Karpas-422 (cell line): Measurements from ENCODE around the gene FHOD3. TPM values are rescaled to one million over a fixed set of nuclear protein-coding genes. Genes with fewer than 3 reads are reported as not detected.

Experiments used
- DNase-seq: peaks from one replicate; pipeline ENCODE4 v3.0.0-alpha.2; 2015
- H2AFZ ChIP-seq: fragments of 200-600 bp; sonication (generic); 2 replicates; pipeline ENCODE4 v1.6.1; 2014; ENCODE audit warnings: antibody characterized with exemption, low read length, mixed read lengths
- H3K27ac ChIP-seq: fragments of 200-600 bp; sonication (generic); 2 replicates; pipeline ENCODE4 v1.5.1; 2014; ENCODE audit warnings: mild to moderate bottlenecking, low read length, moderate library complexity
- H3K27me3 ChIP-seq: fragments of 200-600 bp; sonication (generic); 2 replicates; pipeline ENCODE4 v1.6.1; 2014; ENCODE audit warnings: low read length, mixed read lengths
- H3K36me3 ChIP-seq: fragments of 200-600 bp; sonication (generic); 2 replicates; pipeline ENCODE4 v1.6.1; 2014; ENCODE audit warnings: low read length, mixed read lengths; ENCODE audit not compliant: insufficient read depth
- H3K4me1 ChIP-seq: fragments of 200-600 bp; sonication (generic); 2 replicates; pipeline ENCODE4 v1.6.1; 2014; ENCODE audit warnings: mild to moderate bottlenecking, low read length, mixed read lengths
- H3K4me2 ChIP-seq: fragments of 200-600 bp; sonication (generic); 2 replicates; pipeline ENCODE4 v1.6.1; 2014; ENCODE audit warnings: low read length, low read depth, mild to moderate bottlenecking; ENCODE audit not compliant: poor library complexity, severe bottlenecking
- H3K4me3 ChIP-seq: fragments of 200-600 bp; sonication (generic); 2 replicates; pipeline ENCODE4 v1.5.1; 2014; ENCODE audit warnings: mild to moderate bottlenecking, antibody characterized with exemption, low read length, mixed read lengths
- H3K79me2 ChIP-seq: fragments of 200-600 bp; sonication (generic); 2 replicates; pipeline ENCODE4 v1.6.1; 2014; ENCODE audit warnings: mild to moderate bottlenecking, low read length, mixed read lengths
- H3K9ac ChIP-seq: fragments of 200-600 bp; sonication (generic); 2 replicates; pipeline ENCODE4 v1.6.0; 2014; ENCODE audit warnings: low read length
- H3K9me2 ChIP-seq: fragments of 200-600 bp; sonication (generic), shearing (Covaris generic); replicated peaks from 2 replicates; pipeline ENCODE4 v1.6.0; 2014; ENCODE audit warnings: mild to moderate bottlenecking, low read length, moderate library complexity; ENCODE audit not compliant: insufficient read depth
- H3K9me3 ChIP-seq: fragments of 300-700, 200-600 bp; sonication (generic); 2 replicates; pipeline ENCODE4 v1.6.1; 2014; ENCODE audit warnings: low read length, mixed read lengths
- H4K20me1 ChIP-seq: fragments of 200-600 bp; sonication (generic); 2 replicates; pipeline ENCODE4 v1.6.1; 2014; ENCODE audit warnings: mild to moderate bottlenecking, antibody characterized with exemption, low read length, low read depth; ENCODE audit not compliant: insufficient read depth
- total RNA-seq: library from RNA; depleted of rRNA; stranded (reverse); fragments of >200 nt; shearing (Covaris generic); gene quantifications from 2 replicates; pipeline ENCODE4 v1.2.3, GENCODE V29; 2014; ENCODE audit warnings: low replicate concordance; rRNA removed

The FHOD3 gene
- total RNA-seq, 1 experiment from 2014 or later: 26.6 TPM

DNA sequence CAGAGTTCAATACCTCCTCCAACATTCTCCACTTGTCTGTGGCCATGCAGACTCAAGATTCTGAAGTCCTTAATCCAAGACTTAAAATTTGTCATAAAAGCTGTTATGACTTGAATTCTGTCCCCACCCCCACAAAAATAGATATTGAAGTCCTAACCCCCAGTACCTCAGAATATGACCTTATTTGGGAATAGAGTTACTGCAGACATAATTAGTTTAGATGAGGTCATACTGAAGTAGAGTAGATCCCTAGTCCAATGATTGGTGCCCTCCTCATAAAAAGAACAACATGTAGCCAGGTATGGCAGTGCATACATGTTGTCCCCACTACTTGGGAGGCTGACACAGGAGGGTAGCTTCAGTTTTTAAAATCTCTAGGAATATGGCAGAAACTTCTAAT is 522.1 kb downstream of the FHOD3 start:
- H3K9me2 ChIP-seq: no peaks in the 10 kb centered on the region
- H4K20me1 ChIP-seq: no peaks in the 10 kb centered on the region
- peaks cover 15% of the 10 kb centered on the region; the same call in 1 of the 2 replicates for H3K36me3 ChIP-seq
- H3K79me2 ChIP-seq: peaks cover 44% of the 10 kb centered on the region
- H3K9me3 ChIP-seq: no peaks in the 10 kb centered on the region
- no peak overlapping the region for H2AFZ ChIP-seq
- no peak for DNase-seq
- H3K9ac ChIP-seq: no peak overlapping the region
- H3K4me3 ChIP-seq: no peak overlapping the region
- no peaks in the 10 kb centered on the region for H3K27me3 ChIP-seq
- H3K4me2 ChIP-seq: no peak overlapping the region
- no peaks in the 10 kb centered on the region for H3K4me1 ChIP-seq
- no peak overlapping the region for H3K27ac ChIP-seq

DNA sequence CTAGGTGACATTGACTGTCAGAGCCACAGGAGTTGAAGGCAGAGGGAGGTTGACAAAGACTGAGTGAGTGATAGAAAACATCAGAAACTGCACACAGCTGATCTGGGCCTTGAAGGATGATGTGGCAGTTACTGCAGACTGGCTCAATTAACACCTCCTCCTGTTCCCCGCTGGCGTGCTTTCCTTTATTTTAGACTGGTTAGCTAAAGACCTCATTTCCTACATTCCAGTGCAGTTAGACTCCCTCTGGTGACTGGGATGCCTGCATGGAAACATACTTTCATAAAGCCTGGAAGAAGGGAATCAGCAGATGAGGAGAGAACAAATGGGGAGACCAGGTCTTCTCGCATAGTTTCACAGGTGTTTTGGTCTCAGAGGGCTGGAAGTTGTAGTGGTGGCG is 524.2 kb downstream of the FHOD3 start:
- Histone ChIP-seq H3K36me3 (peaks cover 21% of the 10 kb centered on the region; the same call in 1 of the 2 replicates), H3K9ac (no peak overlapping the region), H3K27ac (no peak overlapping the region), H3K79me2 (peaks cover 64% of the 10 kb centered on the region), H3K4me1 (no peaks in the 10 kb centered on the region), H3K27me3 (no peaks in the 10 kb centered on the region), H3K9me3 (no peaks in the 10 kb centered on the region), H4K20me1 (no peaks in the 10 kb centered on the region), H2AFZ (no peak overlapping the region), H3K4me3 (no peak overlapping the region), H3K9me2 (no peaks in the 10 kb centered on the region), H3K4me2 (no peak overlapping the region)
- no peak for DNase-seq

DNA sequence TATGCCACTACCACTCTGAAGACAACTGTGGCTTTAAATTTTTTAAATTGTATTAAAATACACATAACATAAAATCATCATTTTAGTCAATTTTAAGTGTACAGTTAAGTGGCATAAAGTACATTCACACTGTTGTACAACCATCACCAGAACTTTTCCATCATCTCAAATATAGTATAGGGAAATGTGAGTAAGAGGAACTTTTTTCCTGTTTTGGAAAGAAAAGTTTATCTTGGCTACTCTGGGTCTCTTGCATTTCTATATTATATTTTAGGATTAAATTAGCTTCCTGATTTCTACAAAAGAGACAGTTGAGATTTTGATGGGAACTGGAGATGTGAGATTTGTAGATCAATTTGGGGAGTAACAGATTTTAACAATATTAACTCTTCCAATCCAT is 528.0 kb downstream of the FHOD3 start:
- no peak overlapping the region for H3K4me2 ChIP-seq
- DNase-seq: no peak
- no peaks in the 10 kb centered on the region for H3K9me3 ChIP-seq
- no peaks in the 10 kb centered on the region for H4K20me1 ChIP-seq
- no peak overlapping the region for H3K9ac ChIP-seq
- no peak overlapping the region for H3K27ac ChIP-seq
- H3K9me2 ChIP-seq: no peaks in the 10 kb centered on the region
- peaks cover 21% of the 10 kb centered on the region; the same call in 1 of the 2 replicates for H3K36me3 ChIP-seq
- no peaks in the 10 kb centered on the region for H3K27me3 ChIP-seq
- H3K4me1 ChIP-seq: peaks cover 17% of the 10 kb centered on the region
- H2AFZ ChIP-seq: no peak overlapping the region
- peaks cover 88% of the 10 kb centered on the region for H3K79me2 ChIP-seq
- H3K4me3 ChIP-seq: no peak overlapping the region

DNA sequence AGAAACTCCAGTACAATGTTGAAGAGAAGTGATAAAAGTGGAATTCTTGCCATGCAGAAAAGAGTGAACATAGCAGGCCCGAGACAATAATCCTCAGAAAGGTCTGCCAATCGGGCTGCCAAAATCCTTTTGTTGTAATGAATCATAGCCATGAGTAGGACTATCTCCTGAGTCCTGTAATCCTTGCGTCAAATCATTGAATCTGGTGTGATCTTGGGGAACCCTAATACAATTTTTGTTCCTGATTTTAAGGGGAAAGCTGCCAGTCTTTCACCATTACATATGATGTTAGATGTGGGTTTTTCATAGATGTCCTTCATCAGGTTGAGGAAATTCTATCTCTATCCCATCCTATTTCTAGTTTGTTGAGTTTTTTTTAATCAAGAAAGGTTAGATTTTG is 529.0 kb downstream of the FHOD3 start:
- Histone ChIP-seq H4K20me1 (no peaks in the 10 kb centered on the region), H3K9ac (no peak overlapping the region), H3K9me2 (no peaks in the 10 kb centered on the region), H3K4me3 (no peak overlapping the region), H3K4me1 (peaks cover 27% of the 10 kb centered on the region), H3K4me2 (no peak overlapping the region), H3K79me2 (peaks cover 88% of the 10 kb centered on the region), H3K36me3 (peaks cover 21% of the 10 kb centered on the region; the same call in 1 of the 2 replicates), H3K9me3 (no peaks in the 10 kb centered on the region), H2AFZ (no peak overlapping the region), H3K27ac (no peak overlapping the region), H3K27me3 (no peaks in the 10 kb centered on the region)
- no peak for DNase-seq

DNA sequence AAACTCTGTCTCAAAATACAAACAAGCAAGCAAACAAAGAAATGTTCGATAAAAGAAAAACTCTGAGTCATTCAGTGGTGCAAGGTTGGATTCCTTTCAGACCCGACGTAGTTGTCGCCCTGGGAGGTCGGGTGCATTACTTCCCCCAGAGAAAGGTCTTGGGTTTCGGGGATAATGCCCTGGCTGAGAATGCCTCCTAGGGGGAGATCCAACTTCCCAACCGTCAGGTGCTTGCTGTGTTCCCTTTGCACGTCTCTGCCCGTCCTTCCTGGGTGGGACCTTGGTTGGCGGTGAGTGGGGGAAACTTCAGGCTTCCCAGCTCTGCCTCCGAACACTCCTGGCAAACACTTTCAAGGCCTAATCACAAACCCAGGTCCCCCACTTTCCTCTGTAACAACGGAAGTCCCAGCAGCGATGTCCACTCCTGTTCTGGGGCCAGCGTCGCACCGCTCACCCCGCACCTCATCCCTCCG is 530.7 kb downstream of the FHOD3 start:
- no peaks in the 10 kb centered on the region for H3K9me3 ChIP-seq
- H3K79me2 ChIP-seq: peaks cover 81% of the 10 kb centered on the region
- H3K4me1 ChIP-seq: peaks cover 37% of the 10 kb centered on the region
- H3K36me3 ChIP-seq: peaks cover 21% of the 10 kb centered on the region; the same call in 1 of the 2 replicates
- no peaks in the 10 kb centered on the region for H3K9me2 ChIP-seq
- peak overlapping the region; percentile 81 for H3K4me3 ChIP-seq
- no peaks in the 10 kb centered on the region for H3K27me3 ChIP-seq
- H3K27ac ChIP-seq: peak overlapping the region; percentile 69
- peak overlapping the region; percentile 85 for H3K4me2 ChIP-seq
- no peaks in the 10 kb centered on the region for H4K20me1 ChIP-seq
- peak overlapping the region; percentile 73; the same call in 1 of the 2 replicates for H2AFZ ChIP-seq
- peak overlapping the region; percentile 86 for H3K9ac ChIP-seq
- peak; percentile 63 for DNase-seq

DNA sequence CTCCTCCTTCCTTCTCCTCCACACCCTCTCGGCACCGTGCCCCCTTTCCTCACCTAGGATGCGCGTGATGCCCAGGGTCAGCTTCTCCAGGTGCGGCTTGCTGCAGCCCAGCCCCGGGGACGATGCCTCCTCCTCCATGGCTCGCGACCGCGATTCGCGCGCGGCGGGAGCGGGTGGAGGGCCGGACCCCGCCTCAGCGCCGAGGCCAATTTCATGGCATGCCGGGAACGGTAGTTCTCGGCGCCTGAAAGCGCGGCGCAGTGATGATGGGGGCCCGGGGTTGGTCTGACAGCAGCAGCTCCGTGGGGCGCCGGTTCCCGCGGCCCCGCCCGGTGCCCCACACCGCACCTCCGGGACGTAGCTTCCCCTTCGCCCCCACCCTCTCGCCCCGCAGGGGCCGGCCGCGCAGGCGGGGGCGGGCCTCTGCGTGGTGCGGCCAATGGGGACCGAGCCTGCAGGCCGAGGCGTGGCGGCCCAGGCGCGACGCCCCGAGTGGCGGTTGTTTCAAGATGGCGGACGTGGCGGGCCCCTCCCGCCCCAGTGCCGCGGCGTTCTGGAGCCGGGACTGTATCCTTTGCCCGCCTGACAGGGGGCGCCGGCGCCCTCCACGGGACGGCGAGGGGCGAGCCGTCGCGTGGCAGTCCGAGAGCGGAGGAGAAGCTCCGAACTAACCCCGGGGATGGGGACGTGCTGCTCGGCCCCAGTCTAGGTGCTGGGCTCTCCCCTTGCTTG is 531.3 kb downstream of the FHOD3 start, which contains the start of the genes KIAA1328 and TPGS2:
Gene KIAA1328 (plus strand): TSS at position 498 of the 732 bp plus-strand sequence. CDS start 12 bp downstream, at position 510.
Gene TPGS2 (minus strand): TSS at position 373 of the 732 bp plus-strand sequence. CDS start 235 bp downstream, at position 138.
- H3K4me2 ChIP-seq: peak within 1 kb of the TSS; percentile 85
- DNase-seq: peak; percentile 95
- peak within 1 kb of the TSS; percentile 81 for H3K4me3 ChIP-seq
- peak within 1 kb of the TSS; percentile 73 for H2AFZ ChIP-seq
- peaks cover 79% of the 10 kb centered on the region for H3K79me2 ChIP-seq
- no peaks in the 10 kb centered on the region for H3K27me3 ChIP-seq
- H3K9me3 ChIP-seq: no peaks in the 10 kb centered on the region
- H3K4me1 ChIP-seq: peaks cover 43% of the 10 kb centered on the region
- no peaks in the 10 kb centered on the region for H3K9me2 ChIP-seq
- H3K36me3 ChIP-seq: peaks cover 19% of the 10 kb centered on the region; the same call in 1 of the 2 replicates
- H4K20me1 ChIP-seq: no peaks in the 10 kb centered on the region
- H3K9ac ChIP-seq: peak within 1 kb of the TSS; percentile 86
- peak within 1 kb of the TSS; percentile 69 for H3K27ac ChIP-seq

Other genes with a start within 250 kb of the FHOD3 start
- 85.5 and 102 TPM in 2 replicates for gene RPRD1A, start 230.2 kb upstream of the FHOD3 start, total RNA-seq
- gene SLC39A6, start 168.4 kb upstream of the FHOD3 start, total RNA-seq: 72.6 and 114 TPM in 2 replicates
- gene ELP2, start 167.8 kb upstream of the FHOD3 start, total RNA-seq: 124 and 167 TPM in 2 replicates
- not detected in 2 replicates for gene MOCOS, start 110.2 kb upstream of the FHOD3 start, total RNA-seq